Measurements from ENCODE around the gene NME4. TPM values are rescaled to one million over a fixed set of nuclear protein-coding genes. Genes with fewer than 3 reads are reported as not detected.

NME4 gene
- total RNA-seq, 1 experiment from 2014 or later = 261 TPM

DNA sequence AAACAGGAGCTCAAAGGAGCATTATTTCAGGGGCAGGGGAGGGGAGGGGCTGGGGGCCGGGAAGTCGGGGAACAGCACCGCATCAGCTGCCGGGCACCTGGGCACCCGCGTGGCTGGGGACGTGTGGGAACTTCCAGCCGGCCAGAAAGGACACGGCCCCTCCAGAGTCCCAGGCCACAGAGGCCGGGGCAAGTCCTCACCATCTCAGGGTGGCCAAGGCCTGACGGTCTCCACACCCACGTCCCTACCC is 16.3 kb upstream of the NME4 start:
- H3K27ac ChIP-seq (ENCODE audit: low read depth, low read length, poor library complexity, severe bottlenecking) = peak overlapping the region; percentile 63
- BruUV-seq (replicated peaks) = no TSS peak
- peaks cover 8% of the 10 kb centered on the region for H3K36me3 ChIP-seq (ENCODE audit: insufficient read depth, low read length, poor library complexity, severe bottlenecking)
- H3K27me3 ChIP-seq (replicated peaks; ENCODE audit: insufficient read depth, low read depth, low read length, poor library complexity) = no peaks in the 10 kb centered on the region
- TF ChIP-seq, protein P1, sequence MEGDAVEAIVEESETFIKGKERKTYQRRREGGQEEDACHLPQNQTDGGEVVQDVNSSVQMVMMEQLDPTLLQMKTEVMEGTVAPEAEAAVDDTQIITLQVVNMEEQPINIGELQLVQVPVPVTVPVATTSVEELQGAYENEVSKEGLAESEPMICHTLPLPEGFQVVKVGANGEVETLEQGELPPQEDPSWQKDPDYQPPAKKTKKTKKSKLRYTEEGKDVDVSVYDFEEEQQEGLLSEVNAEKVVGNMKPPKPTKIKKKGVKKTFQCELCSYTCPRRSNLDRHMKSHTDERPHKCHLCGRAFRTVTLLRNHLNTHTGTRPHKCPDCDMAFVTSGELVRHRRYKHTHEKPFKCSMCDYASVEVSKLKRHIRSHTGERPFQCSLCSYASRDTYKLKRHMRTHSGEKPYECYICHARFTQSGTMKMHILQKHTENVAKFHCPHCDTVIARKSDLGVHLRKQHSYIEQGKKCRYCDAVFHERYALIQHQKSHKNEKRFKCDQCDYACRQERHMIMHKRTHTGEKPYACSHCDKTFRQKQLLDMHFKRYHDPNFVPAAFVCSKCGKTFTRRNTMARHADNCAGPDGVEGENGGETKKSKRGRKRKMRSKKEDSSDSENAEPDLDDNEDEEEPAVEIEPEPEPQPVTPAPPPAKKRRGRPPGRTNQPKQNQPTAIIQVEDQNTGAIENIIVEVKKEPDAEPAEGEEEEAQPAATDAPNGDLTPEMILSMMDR (conservative IDR thresholded peaks at IDR 0.05; ENCODE audit: low read depth, low read length) = no peak
- TF ChIP-seq EZH2 (IDR thresholded peaks at IDR 0.05; ENCODE audit: borderline replicate concordance, low read depth, low read length, poor library complexity, severe bottlenecking) = no peak
- POLR2A ChIA-PET (ENCODE audit: low non-redundant PET) = no interaction called here
- no peaks in the 10 kb centered on the region for H3K9me3 ChIP-seq (ENCODE audit: low read depth, low read length, poor library complexity, severe bottlenecking)
- H3K4me3 ChIP-seq (ENCODE audit: low read depth, low read length, poor library complexity, severe bottlenecking) = peak overlapping the region; percentile 93
- H3K4me1 ChIP-seq (ENCODE audit: insufficient read depth, low read length, poor library complexity, severe bottlenecking) = no peaks in the 10 kb centered on the region
- no peak for DNase-seq (ENCODE audit: low spot score)
- intact Hi-C loops (cut with micrococcal nuclease; ENCODE audit: unreplicated experiment) = no loop called here
- CTCF ChIA-PET = no interaction called here

GRCh38 chr16:381012-381788 is 15.8 kb upstream of the NME4 start:
- peaks cover 5% of the 10 kb centered on the region for H3K36me3 ChIP-seq (ENCODE audit: insufficient read depth, low read length, poor library complexity, severe bottlenecking)
- no peak for DNase-seq (ENCODE audit: low spot score)
- peak overlapping the region; percentile 93 for H3K4me3 ChIP-seq (ENCODE audit: low read depth, low read length, poor library complexity, severe bottlenecking)
- POLR2A ChIA-PET (ENCODE audit: low non-redundant PET) = no interaction called here
- BruUV-seq (replicated peaks) = no TSS peak
- peak overlapping the region; percentile 63 for H3K27ac ChIP-seq (ENCODE audit: low read depth, low read length, poor library complexity, severe bottlenecking)
- H3K4me1 ChIP-seq (ENCODE audit: insufficient read depth, low read length, poor library complexity, severe bottlenecking) = no peaks in the 10 kb centered on the region
- CTCF ChIA-PET = no interaction called here
- TF ChIP-seq, protein P1 (conservative IDR thresholded peaks at IDR 0.05; ENCODE audit: low read depth, low read length) = no peak
- no peak for TF ChIP-seq EZH2 (IDR thresholded peaks at IDR 0.05; ENCODE audit: borderline replicate concordance, low read depth, low read length, poor library complexity, severe bottlenecking)
- H3K9me3 ChIP-seq (ENCODE audit: low read depth, low read length, poor library complexity, severe bottlenecking) = no peaks in the 10 kb centered on the region
- intact Hi-C loops (cut with micrococcal nuclease; ENCODE audit: unreplicated experiment) = no loop called here
- no peaks in the 10 kb centered on the region for H3K27me3 ChIP-seq (replicated peaks; ENCODE audit: insufficient read depth, low read depth, low read length, poor library complexity)

DNA sequence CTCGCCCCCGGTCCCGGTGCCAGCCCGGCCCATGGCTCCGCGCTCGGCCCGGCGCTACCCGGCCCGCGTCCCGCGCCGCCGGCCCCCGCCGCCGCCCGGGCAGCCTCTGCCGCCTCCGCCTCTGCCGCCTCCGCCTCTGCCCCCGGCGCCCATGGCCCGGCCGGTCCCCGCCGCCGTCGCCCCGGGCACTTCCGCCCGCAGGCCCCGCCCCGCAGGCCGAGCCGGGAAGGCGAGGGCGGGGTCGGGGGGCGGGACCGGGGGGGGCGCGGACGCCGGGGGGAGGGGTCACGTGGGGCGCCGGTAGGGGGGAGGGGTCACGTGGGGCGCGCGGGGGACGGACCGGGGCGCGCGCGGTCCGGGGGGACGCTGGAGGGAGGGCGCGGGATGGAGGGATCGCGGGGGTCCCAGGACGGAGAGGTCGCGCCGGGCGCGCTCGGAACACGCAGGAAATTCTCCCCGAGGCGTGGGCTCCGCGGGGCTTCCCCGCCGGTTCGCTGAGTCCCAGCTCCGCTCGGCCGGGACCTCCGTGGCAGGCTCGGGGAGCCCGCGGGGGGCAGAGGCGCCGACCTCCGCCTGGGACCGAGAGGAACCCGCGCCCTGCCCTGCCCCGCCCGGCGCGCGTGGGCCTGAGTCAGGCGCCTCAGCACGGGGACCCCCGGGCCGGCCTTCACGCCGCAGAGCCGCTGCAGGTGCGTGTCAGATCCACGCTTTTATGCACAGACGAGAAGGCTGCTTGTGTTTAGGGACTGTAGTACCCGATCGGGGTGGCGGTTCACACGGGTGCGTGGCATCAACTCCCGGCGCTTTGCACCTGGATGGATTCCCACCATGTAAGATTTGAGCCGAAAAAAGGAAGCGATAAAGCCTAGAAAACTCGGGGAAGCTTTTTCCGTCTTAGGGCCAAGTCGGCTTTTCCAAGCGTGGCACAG is 14.9 kb upstream of the NME4 start, which contains the start of gene PGAP6:
Gene PGAP6 (minus strand): TSS at position 190 of the 929 bp plus-strand sequence. CDS start 157 bp downstream, at position 33.
- ChIA-PET CTCF (interaction anchor here (0.5 to 1.0 kb wide), 5 partner anchors 9 to 285 kb away, joined by 3 to 5 read pairs (median 5); partner anchors contain the start of gene DECR2), POLR2A (ENCODE audit: low non-redundant PET) (interaction anchor here (0.5 to 0.7 kb wide), 2 partner anchors 31 to 109 kb away, joined by 5 to 6 read pairs; no protein-coding TSS in a partner anchor)
- Histone ChIP-seq H3K4me3 (ENCODE audit: low read depth, low read length, poor library complexity, severe bottlenecking) (peak within 1 kb of the TSS; percentile 93), H3K27ac (ENCODE audit: low read depth, low read length, poor library complexity, severe bottlenecking) (peak within 1 kb of the TSS; percentile 63), H3K4me1 (ENCODE audit: insufficient read depth, low read length, poor library complexity, severe bottlenecking) (no peaks in the 10 kb centered on the region), H3K36me3 (ENCODE audit: insufficient read depth, low read length, poor library complexity, severe bottlenecking) (no peaks in the 10 kb centered on the region), H3K9me3 (ENCODE audit: low read depth, low read length, poor library complexity, severe bottlenecking) (no peaks in the 10 kb centered on the region), H3K27me3 (replicated peaks; ENCODE audit: insufficient read depth, low read depth, low read length, poor library complexity) (no peaks in the 10 kb centered on the region)
- no TSS peak for BruUV-seq (replicated peaks)
- intact Hi-C loops (cut with micrococcal nuclease; ENCODE audit: unreplicated experiment) = no loop called here
- DNase-seq (ENCODE audit: low spot score) = peak; percentile 72
- TF ChIP-seq, protein P1 (conservative IDR thresholded peaks at IDR 0.05; ENCODE audit: low read depth, low read length) = no peak
- no peak for TF ChIP-seq EZH2 (IDR thresholded peaks at IDR 0.05; ENCODE audit: borderline replicate concordance, low read depth, low read length, poor library complexity, severe bottlenecking)

Data from A673 (cell line).